Lung microvascular endothelial cell (primary cell): Measurements from ENCODE around the gene KCNJ5. TPM values are rescaled to one million over a fixed set of nuclear protein-coding genes. Genes with fewer than 3 reads are reported as not detected.

Experiments
- DNase-seq, 2 donors: peaks; one replicate each; pipeline versions ENCODE4 v3.0.0 to v3.0.0-alpha.2; 2010; ENCODE audit warnings: low read depth in 2 of 2
- total RNA-seq: library from RNA; depleted of rRNA; stranded (reverse); fragments of >200 nt; gene quantifications from 2 replicates; pipeline ENCODE4 v1.2.1, GENCODE V29; 2014

The KCNJ5 gene
- total RNA-seq, 1 donor from 2014 or later = not detected

DNA sequence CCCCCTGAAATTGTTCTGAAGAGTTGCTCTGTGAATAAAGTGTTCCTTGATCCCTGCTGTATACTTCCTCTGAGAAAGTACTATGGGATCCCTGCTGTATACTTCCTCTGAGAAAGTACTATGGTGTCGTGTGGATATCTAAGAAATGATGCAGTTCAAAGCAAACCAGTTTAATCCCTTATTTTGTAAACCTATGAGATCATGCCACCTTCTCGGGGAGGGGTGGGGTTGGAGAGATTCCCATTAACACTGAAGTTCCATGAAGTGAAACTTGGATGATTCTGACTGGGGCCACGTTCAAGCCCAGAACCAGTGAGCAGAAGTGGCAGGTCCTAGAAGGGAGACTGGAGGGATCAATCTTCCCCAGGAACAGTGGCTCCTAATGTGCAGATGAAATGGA, 64.5 kb downstream of the KCNJ5 start:
- no peak for DNase-seq

DNA sequence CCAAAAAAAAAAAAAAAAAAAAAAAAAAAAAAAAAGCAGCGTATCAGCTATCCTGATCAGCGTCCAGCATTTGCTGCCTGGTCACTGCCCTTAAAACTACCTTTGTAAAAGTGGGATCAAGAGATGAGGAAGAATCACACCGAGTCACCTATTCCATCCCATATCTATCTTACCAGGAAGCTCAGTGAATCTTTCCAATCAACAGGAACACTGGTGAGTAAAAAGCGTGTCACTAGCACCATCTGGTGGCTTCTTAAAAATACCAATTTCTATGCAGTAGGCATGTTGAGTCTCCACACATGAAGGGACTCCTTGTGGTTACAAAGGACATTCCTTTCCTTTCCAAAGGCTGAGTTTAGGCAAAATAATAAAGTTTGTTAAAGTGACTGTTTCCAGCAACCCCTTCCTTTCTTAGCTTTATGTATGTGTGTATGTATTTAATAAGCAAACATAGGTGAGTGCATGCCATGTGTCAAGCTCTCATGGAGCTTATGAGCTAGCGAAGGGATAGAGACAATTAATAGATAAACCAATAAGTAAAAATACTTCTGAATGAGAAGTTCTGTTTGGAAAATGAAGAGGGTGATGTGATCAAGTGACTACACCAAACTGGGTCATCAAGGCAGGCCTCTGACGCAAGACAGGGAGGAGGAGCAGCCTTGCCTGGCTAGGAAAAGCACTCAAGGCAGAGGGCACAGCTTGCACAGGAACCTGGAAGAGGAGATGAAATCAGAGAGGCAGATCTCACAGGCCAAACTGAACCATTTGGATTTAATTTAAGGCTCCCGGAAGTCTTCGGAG, 65.4 kb downstream of the KCNJ5 start:
- DNase-seq = peak; percentile 76 to 80

DNA sequence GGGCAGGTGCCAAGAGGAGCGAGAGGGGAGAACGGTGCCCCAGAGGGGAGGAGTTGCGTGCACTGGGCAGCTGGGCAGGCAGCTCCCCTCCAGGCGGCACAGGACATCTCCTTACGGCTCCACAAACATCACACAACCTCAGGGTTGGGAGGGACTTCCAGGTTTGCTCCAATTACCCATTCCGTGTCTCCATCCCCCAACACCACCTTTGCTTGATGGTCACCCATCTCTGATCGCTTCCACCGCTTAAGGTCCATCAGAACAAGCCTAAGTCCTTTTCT, 66.0 kb downstream of the KCNJ5 start:
- DNase-seq = no peak

DNA sequence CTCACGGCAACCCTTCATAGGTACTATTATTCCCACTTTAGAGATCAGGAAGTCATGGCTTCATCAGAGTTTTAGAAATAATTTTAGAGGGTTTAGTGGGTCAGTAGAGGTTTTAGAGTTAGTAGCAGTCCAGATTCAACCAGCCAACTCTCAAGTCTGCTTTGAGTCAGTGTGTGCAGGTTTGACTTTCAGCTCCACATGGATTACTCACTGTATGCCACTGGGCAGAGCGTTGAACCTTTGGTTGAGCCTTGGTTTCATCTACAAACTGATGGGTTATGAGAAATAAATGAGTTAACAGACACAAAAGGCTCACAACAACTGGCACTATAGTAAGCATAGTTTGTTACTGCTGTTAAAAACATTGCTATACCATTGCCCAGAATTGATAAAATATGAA, 70.5 kb downstream of the KCNJ5 start:
- DNase-seq = no peak

DNA sequence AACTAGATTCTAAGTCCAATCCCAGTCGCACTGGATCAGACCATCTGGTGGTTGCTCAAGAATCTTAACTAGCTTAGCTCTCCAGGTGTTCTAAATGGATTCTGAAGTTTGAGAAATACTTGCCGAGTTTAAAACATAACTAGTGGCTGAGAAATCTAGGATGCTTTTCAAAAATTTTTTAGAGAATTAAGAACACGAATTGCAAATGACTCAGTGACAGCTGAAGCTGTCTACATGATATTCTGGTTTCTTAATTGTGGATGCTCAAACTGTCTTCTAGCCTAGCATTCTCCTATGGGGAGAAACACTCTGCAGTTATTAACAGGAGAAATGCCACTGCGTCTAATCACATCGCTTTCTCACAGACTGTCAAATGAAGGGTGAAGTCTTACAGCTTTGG, 71.7 kb downstream of the KCNJ5 start:
- DNase-seq = no peak

DNA sequence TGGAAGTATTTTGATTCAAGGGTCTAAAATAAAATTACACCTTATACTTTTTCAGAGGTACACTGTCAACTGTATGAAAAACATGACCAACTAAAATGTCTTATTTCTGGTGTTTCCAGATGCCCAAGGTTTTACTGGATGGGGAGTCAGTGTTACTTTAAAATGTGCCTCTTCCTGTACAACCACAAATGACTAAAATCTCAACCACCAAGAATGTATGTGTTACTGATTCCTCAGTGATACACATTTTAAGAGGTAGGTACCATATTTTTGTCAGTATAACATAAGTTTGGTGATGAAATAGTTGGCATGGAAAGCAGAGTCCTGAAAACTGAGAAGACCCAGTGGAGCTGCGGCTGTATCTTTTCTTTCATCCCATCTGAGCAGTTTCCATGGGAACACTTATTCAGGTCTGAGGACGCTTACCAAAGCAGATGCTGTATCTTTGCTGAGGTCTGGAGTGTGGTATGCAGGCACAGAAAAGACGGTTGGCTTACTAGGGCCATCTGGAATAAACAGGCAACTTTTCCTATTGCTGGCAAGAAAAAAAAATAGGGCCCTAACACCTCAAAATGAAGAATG, 72.7 kb downstream of the KCNJ5 start:
- no peak for DNase-seq

DNA sequence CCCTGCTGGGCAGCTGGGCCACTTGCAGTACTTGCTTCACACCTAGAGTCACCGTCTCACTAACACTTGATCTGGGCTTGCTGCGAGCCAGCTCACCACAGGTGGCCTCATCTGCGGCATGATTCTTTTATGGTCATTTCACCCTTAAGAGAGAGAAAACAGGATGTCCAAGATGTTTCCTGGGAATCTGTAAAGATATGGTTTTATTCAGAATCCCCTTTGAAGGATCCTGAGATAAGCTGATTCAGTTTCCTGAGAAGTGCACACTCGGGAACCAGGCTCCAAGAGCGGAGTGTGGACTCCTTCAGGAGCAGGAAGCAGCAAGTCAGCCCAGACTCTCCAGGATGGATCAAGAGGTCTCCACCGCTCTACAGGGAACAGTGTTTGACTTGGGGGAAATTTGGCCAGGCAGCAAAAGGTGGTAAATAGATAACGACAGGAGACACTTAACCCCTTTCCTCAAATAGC, 73.3 kb downstream of the KCNJ5 start:
- peak in 1 of 2 donors; percentile 81 for DNase-seq

DNA sequence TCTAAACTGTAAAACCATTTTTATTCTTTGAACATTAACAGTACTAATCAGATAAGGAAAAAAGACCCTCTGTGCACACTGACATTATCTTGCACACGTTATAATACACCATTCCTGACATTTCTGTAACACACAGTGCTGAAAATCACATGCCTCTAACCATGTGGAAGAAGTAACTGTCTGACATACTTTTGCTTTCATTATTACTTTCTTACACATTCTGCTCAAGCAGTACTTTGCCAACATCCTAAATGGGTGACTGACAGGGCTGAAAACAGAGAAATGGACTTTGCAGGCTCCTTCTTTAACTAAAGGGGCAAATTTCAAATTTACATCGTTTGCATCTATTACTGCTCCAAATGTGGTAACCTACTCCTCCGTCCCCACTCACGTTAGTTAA, 74.3 kb downstream of the KCNJ5 start:
- peak in 1 of 2 donors; percentile 16 for DNase-seq

DNA sequence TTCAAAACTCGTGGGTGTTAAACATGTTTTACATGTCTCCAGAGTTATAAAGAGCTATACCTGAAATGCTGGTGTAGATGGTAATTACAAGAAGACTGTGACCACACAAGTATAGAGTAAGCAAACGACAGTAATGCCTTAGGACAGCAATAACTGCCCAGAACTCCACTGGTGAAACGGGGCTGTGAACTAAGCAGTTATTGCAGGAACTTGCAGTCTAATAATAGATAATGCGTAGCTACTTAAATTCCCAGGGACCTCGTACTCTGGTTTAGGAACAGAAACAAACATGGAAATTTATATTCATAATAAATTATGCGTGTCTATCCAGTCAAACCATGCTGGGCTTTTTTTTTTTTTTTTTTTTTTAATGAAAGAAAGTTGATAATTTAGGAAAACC, 76.4 kb downstream of the KCNJ5 start:
- no peak for DNase-seq

DNA sequence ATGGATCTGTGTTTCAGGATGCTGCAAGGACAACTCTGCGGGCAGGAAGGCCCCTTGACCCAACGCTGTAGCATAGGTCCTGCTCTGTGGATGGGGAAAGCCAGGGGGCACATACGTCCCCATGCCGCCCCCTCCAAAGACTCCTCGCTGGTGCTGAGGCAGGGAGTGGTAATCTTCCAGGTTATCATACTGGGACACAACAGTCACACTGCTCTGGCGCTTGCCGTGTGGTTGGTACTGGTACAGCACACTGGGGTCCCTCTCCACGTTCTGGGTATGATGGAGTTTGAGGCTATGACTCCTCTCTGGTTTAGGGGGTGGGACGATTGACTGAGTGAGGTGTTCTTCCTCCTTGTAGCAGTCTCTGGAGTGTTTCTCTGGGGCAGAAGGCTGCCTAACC, 77.8 kb downstream of the KCNJ5 start:
- no peak for DNase-seq

Other genes with a start within 250 kb of the KCNJ5 start
- 95.5 and 119 TPM in 2 replicates for gene FLI1, start 197.3 kb upstream of the KCNJ5 start, total RNA-seq
- under 0.01 and 0.22 TPM in 2 replicates for gene KCNJ1, start 24.1 kb upstream of the KCNJ5 start, total RNA-seq
- not detected in 2 replicates for gene TP53AIP1, start 51.5 kb downstream of the KCNJ5 start, total RNA-seq